Kidney epithelial cell (primary cell): Measurements from ENCODE around the gene NUB1. TPM values are rescaled to one million over a fixed set of nuclear protein-coding genes. Genes with fewer than 3 reads are reported as not detected.

ENCODE experiments used
- DNase-seq: peaks from one replicate; pipeline ENCODE4 v3.0.0-alpha.2; 2010; ENCODE audit warnings: low read depth
- H3K27me3 ChIP-seq: 2 replicates; pipeline ENCODE4 v1.6.0; 2011; ENCODE audit warnings: low read length; ENCODE audit not compliant: control insufficient read depth, insufficient read depth
- H3K36me3 ChIP-seq: 2 replicates; pipeline ENCODE4 v1.5.1; 2011; ENCODE audit warnings: low read length; ENCODE audit not compliant: control insufficient read depth, insufficient read depth
- H3K4me3 ChIP-seq: 2 replicates; pipeline ENCODE4 v1.5.1; 2011; ENCODE audit warnings: low read depth, mild to moderate bottlenecking, control low read depth, low read length
- CTCF ChIP-seq: IDR thresholded peaks from 2 replicates; pipeline ENCODE4 v1.5.1; 2011; ENCODE audit warnings: mild to moderate bottlenecking, moderate library complexity, low read length, control low read depth, inconsistent platforms; ENCODE audit not compliant: insufficient read depth, poor library complexity, severe bottlenecking
- total RNA-seq: library from RNA; depleted of rRNA; stranded (reverse); fragments of >200 nt; gene quantifications from 2 replicates; pipeline ENCODE4 v1.2.3, GENCODE V29; 2015

The NUB1 gene
- total RNA-seq, 1 donor from 2014 or later: 60.2 TPM

- no peaks in the 10 kb centered on the region for H3K36me3 ChIP-seq
- H3K4me3 ChIP-seq: no peak overlapping the region
- peaks cover 27% of the 10 kb centered on the region for H3K27me3 ChIP-seq
- DNase-seq: no peak
- TF ChIP-seq CTCF: no peak
Measured at GRCh38 chr7:151393031-151393977, 51.7 kb downstream of the NUB1 start.

- TF ChIP-seq CTCF: no peak
- Histone ChIP-seq H3K4me3 (no peak overlapping the region), H3K36me3 (no peaks in the 10 kb centered on the region), H3K27me3 (peaks cover 24% of the 10 kb centered on the region)
- DNase-seq: no peak
Measured at GRCh38 chr7:151394076-151395035, 52.7 kb downstream of the NUB1 start.

- DNase-seq: no peak
- Histone ChIP-seq H3K36me3 (no peaks in the 10 kb centered on the region), H3K27me3 (peaks cover 21% of the 10 kb centered on the region), H3K4me3 (no peak overlapping the region)
- TF ChIP-seq CTCF: no peak
Measured at GRCh38 chr7:151395036-151395367, 53.4 kb downstream of the NUB1 start.

GRCh38 chr7:151396328-151396970 lies 54.8 kb downstream of the NUB1 start:
- TF ChIP-seq CTCF: no peak
- no peak for DNase-seq
- Histone ChIP-seq H3K36me3 (no peaks in the 10 kb centered on the region), H3K4me3 (no peak overlapping the region), H3K27me3 (peaks cover 23% of the 10 kb centered on the region)

- Histone ChIP-seq H3K4me3 (no peak overlapping the region), H3K27me3 (peaks cover 21% of the 10 kb centered on the region), H3K36me3 (no peaks in the 10 kb centered on the region)
- TF ChIP-seq CTCF: no peak
- DNase-seq: no peak
Measured at GRCh38 chr7:151397026-151397425, 55.4 kb downstream of the NUB1 start.
